Common myeloid progenitor, CD34-positive (primary cell): ENCODE results near the gene IL5.

Source experiments
- CTCF ChIA-PET: fragments of 350-600 bp; sonication (Branson Sonifier 250); formaldehyde crosslinking; loops from one replicate; lab custom pipeline; 2021; ENCODE audit warnings: antibody characterized with exemption; lab: Charles Lee
- POLR2A ChIA-PET: fragments of 350-600 bp; sonication (Branson Sonifier 250); formaldehyde crosslinking; loops from one replicate; lab custom pipeline; 2021; ENCODE audit warnings: antibody characterized with exemption; lab: Charles Lee
- DNase-seq, 3 donors: peaks; one replicate each; pipeline versions ENCODE4 v3.0.0 to v3.0.0-alpha.2; 2013
- H3K27ac ChIP-seq, 2 experiments: 1 replicate in 1 of 2; 2 replicates in 1 of 2; pipeline ENCODE4 v1.7.0; 2013; ENCODE audit warnings: inconsistent platforms in 2 of 2, low read length in 2 of 2, mild to moderate bottlenecking in 2 of 2, low read depth in 1 of 2, moderate library complexity in 1 of 2; ENCODE audit not compliant: severe bottlenecking in 2 of 2, insufficient read depth in 1 of 2, poor library complexity in 1 of 2
- H3K27me3 ChIP-seq, 5 experiments: replicated peaks in 2 of 5; 1 replicate in 3 of 5; 2 replicates in 2 of 5; pipeline versions ENCODE4 v1.6.1 to v1.7.0; 2013; ENCODE audit warnings: low read length in 4 of 5, mild to moderate bottlenecking in 2 of 5, moderate library complexity in 2 of 5, inconsistent platforms in 1 of 5; ENCODE audit not compliant: insufficient read depth in 5 of 5, control insufficient read depth in 4 of 5
- H3K36me3 ChIP-seq, 4 experiments: 1 replicate in 2 of 4; 2 replicates in 2 of 4; pipeline versions ENCODE4 v1.6.1 to v1.7.0; 2013; ENCODE audit warnings: low read length in 3 of 4, control low read depth in 1 of 4, mild to moderate bottlenecking in 1 of 4; ENCODE audit not compliant: control insufficient read depth in 4 of 4, insufficient read depth in 4 of 4
- H3K4me1 ChIP-seq, 4 experiments: 1 replicate in 3 of 4; 2 replicates in 1 of 4; pipeline versions ENCODE4 v1.6.1 to v1.7.1; 2013; ENCODE audit warnings: low read length in 3 of 4, mild to moderate bottlenecking in 3 of 4, control low read depth in 1 of 4, inconsistent platforms in 1 of 4, moderate library complexity in 1 of 4; ENCODE audit not compliant: control insufficient read depth in 4 of 4, insufficient read depth in 4 of 4; ENCODE audit errors: control extremely low read depth in 1 of 4
- H3K4me3 ChIP-seq, 7 experiments: 1 replicate in 4 of 7; 2 replicates in 3 of 7; pipeline versions ENCODE4 v1.5.1 to v1.7.0; 2013; ENCODE audit warnings: mild to moderate bottlenecking in 7 of 7, low read length in 6 of 7, moderate library complexity in 6 of 7, inconsistent platforms in 2 of 7, low read depth in 2 of 7, control low read depth in 1 of 7; ENCODE audit not compliant: insufficient read depth in 4 of 7, control insufficient read depth in 1 of 7; ENCODE audit errors: extremely low read depth in 1 of 7
- H3K9me3 ChIP-seq, 5 experiments: 1 replicate in 4 of 5; 2 replicates in 1 of 5; pipeline versions ENCODE4 v1.6.1 to v1.7.1; 2013; ENCODE audit warnings: low read length in 4 of 5, mild to moderate bottlenecking in 2 of 5, inconsistent platforms in 1 of 5, low read depth in 1 of 5, moderate library complexity in 1 of 5; ENCODE audit not compliant: control insufficient read depth in 4 of 5, insufficient read depth in 2 of 5; ENCODE audit errors: control extremely low read depth in 1 of 5
- WGBS: methylation state at CpG from one replicate; pipeline ENCODE4 v1.1.5; 2013; ENCODE audit not compliant: insufficient coverage; 5-methylcytosine and 5-hydroxymethylcytosine counted together

The IL5 gene

GRCh38 chr5:132505641-132506040, 37.7 kb downstream of the IL5 start:
- POLR2A ChIA-PET = no interaction called here
- DNase-seq = no peak
- H3K9me3 ChIP-seq = peaks cover 0 to 6% (median 0%) of the 10 kb centered on the region in 5 experiments
- H3K36me3 ChIP-seq = no peaks in the 10 kb centered on the region
- 100% methylated on average over 1 of the region's 2 CpGs for WGBS
- no peaks in the 10 kb centered on the region for H3K27me3 ChIP-seq
- peaks cover 0 to 20% (median 13%) of the 10 kb centered on the region in 4 experiments for H3K4me1 ChIP-seq
- CTCF ChIA-PET = interaction anchor here (0.7 to 25.1 kb wide), 15 partner anchors 9 to 377 kb away, joined by 3 to 471 read pairs (median 5); partner anchors contain the start of gene IRF1
- H3K4me3 ChIP-seq = no peak overlapping the region
- no peak overlapping the region for H3K27ac ChIP-seq

GRCh38 chr5:132504746-132505145, 38.6 kb downstream of the IL5 start:
- H3K4me1 ChIP-seq = peaks cover 0 to 22% (median 14%) of the 10 kb centered on the region in 4 experiments
- H3K27ac ChIP-seq = no peak overlapping the region
- ChIA-PET CTCF (interaction anchor here (1.0 to 25.1 kb wide), 9 partner anchors 8 to 126 kb away, joined by 3 to 471 read pairs (median 6); partner anchors contain the start of gene IRF1), POLR2A (interaction anchor here (0.6 kb wide), 1 partner anchor 23 kb away, joined by 3 read pairs; no protein-coding TSS in a partner anchor)
- H3K4me3 ChIP-seq = no peak overlapping the region
- no peaks in the 10 kb centered on the region for H3K9me3 ChIP-seq
- WGBS = 100% methylated on average over 1 of the region's 4 CpGs
- no peaks in the 10 kb centered on the region for H3K36me3 ChIP-seq
- no peaks in the 10 kb centered on the region for H3K27me3 ChIP-seq
- DNase-seq = no peak

- DNase-seq = no peak
- WGBS = 100% methylated on average over 2 of the region's 4 CpGs
- POLR2A ChIA-PET = interaction anchor here (1.4 to 1.6 kb wide), 2 partner anchors 22 to 25 kb away, joined by 3 to 4 read pairs; no protein-coding TSS in a partner anchor
- CTCF ChIA-PET = interaction anchor here (0.9 to 25.1 kb wide), 11 partner anchors 9 to 265 kb away, joined by 3 to 471 read pairs (median 6); partner anchors contain the start of gene IRF1
- Histone ChIP-seq H3K36me3 (no peaks in the 10 kb centered on the region), H3K4me1 (peaks cover 0 to 22% (median 14%) of the 10 kb centered on the region in 4 experiments), H3K27me3 (no peaks in the 10 kb centered on the region), H3K4me3 (no peak overlapping the region), H3K9me3 (no peaks in the 10 kb centered on the region), H3K27ac (no peak overlapping the region)
These were observed 40.1 kb downstream of the IL5 start for GRCh38 chr5:132503244-132503643.

- H3K27me3 ChIP-seq = no peaks in the 10 kb centered on the region
- H3K9me3 ChIP-seq = no peaks in the 10 kb centered on the region
- peak overlapping the region in 1 of 2 experiments; percentile 2 for H3K27ac ChIP-seq
- POLR2A ChIA-PET = interaction anchor here (1.4 to 2.6 kb wide), 3 partner anchors 12 to 24 kb away, joined by 3 to 17 read pairs (median 4); partner anchors contain the start of gene IRF1
- H3K4me3 ChIP-seq = no peak overlapping the region
- 84% methylated on average over 8 of the region's 10 CpGs for WGBS
- CTCF ChIA-PET = interaction anchor here (0.8 to 25.1 kb wide), 21 partner anchors 13 to 364 kb away, joined by 3 to 471 read pairs (median 6); partner anchors contain the start of genes GDF9, IRF1 and UQCRQ
- H3K36me3 ChIP-seq = no peaks in the 10 kb centered on the region
- DNase-seq = no peak
- H3K4me1 ChIP-seq = peaks cover 0 to 30% (median 19%) of the 10 kb centered on the region in 4 experiments
These were observed 41.1 kb downstream of the IL5 start for GRCh38 chr5:132501961-132502931.

- Histone ChIP-seq H3K4me3 (no peak overlapping the region), H3K27ac (no peak overlapping the region), H3K27me3 (no peaks in the 10 kb centered on the region), H3K4me1 (peaks cover 0 to 35% (median 25%) of the 10 kb centered on the region in 4 experiments), H3K9me3 (no peaks in the 10 kb centered on the region), H3K36me3 (no peaks in the 10 kb centered on the region)
- POLR2A ChIA-PET = interaction anchor here (1.2 to 2.6 kb wide), 6 partner anchors 12 to 115 kb away, joined by 3 to 17 read pairs (median 5); partner anchors contain the start of gene IRF1
- no peak for DNase-seq
- WGBS = 63% methylated on average over 3 of the region's 4 CpGs
- CTCF ChIA-PET = interaction anchor here (0.8 to 25.1 kb wide), 20 partner anchors 12 to 265 kb away, joined by 3 to 471 read pairs (median 10); partner anchors contain the start of gene IRF1
These were observed 41.7 kb downstream of the IL5 start for GRCh38 chr5:132501629-132501956.

GRCh38 chr5:132500931-132501628, 42.2 kb downstream of the IL5 start:
- Histone ChIP-seq H3K4me3 (no peak overlapping the region), H3K27me3 (no peaks in the 10 kb centered on the region), H3K9me3 (no peaks in the 10 kb centered on the region), H3K27ac (peak overlapping the region in 1 of 2 experiments; percentile 35), H3K36me3 (no peaks in the 10 kb centered on the region), H3K4me1 (peaks cover 0 to 40% (median 29%) of the 10 kb centered on the region in 4 experiments)
- ChIA-PET CTCF (interaction anchor here (0.7 to 25.1 kb wide), 19 partner anchors 11 to 373 kb away, joined by 3 to 471 read pairs (median 10); partner anchors contain the start of gene IRF1), POLR2A (interaction anchor here (0.6 to 2.6 kb wide), 5 partner anchors 11 to 115 kb away, joined by 4 to 17 read pairs (median 6); partner anchors contain the start of gene IRF1)
- peak; percentile 82 to 91 (median 91) for DNase-seq
- 7% methylated on average over 5 of the region's 6 CpGs for WGBS
